ENCODE results near the gene COMMD3. TPM values are rescaled to one million over a fixed set of nuclear protein-coding genes. Genes with fewer than 3 reads are reported as not detected.

Gene COMMD3
- total and polyA plus RNA-seq, 9 of the 15 experiments (the other 6 are each of a cell fraction or from before 2014, with no cell fraction given) = 50.7 to 217 (median 80.1) TPM

DNA sequence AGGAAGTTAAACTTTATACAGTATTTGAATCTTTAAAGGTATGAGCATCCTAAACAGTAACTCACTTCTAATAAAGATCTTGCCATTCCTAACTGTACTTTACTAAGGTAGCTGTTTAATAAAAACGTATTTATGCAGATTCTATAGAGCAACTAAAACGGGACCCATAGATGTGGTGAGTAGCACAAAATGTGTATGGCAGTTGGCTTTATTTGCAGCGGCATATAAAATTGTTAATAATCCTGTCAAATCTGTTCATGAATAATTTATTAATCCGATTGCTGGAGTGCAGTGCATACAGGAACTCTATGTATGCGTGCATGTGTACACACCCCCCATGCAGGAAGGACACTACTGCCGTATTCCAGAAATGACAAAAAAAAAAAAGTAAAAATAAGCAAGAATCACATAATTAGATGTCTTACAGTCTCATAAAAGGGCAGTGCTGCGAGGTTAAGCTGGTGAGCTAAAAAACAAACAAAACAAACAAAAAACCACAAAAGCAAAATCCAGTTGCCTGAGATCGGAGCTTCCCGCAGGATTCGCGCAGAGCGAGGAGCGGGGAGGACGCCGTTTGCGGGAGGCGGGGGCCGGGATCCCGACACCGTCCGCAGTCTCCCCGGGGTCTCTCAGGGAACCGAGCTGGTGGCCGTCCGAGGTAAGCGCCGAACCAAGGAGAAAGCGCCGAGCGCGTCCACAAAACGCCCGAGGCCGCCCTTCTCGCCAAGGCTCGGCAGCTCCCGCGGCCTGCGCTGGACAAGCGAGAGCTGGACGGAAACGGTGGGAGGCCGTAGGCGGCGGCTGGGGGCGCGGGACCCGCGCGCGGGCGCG, 518 bp upstream of the COMMD3 start (continued):
- TF ChIP-seq, protein P1, sequence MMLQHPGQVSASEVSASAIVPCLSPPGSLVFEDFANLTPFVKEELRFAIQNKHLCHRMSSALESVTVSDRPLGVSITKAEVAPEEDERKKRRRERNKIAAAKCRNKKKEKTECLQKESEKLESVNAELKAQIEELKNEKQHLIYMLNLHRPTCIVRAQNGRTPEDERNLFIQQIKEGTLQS (IDR thresholded peaks at IDR 0.05) = no peak
- TF ChIP-seq, protein P1 (CRISPR knock-in tag; conservative IDR thresholded peaks at IDR 0.05) = 0 out of 2 replicates have a peak, but pooled peaks have one; percentile 37
- TF ChIP-seq MAFG (tag; conservative IDR thresholded peaks at IDR 0.05) = no peak
- TF ChIP-seq, protein P2, sequence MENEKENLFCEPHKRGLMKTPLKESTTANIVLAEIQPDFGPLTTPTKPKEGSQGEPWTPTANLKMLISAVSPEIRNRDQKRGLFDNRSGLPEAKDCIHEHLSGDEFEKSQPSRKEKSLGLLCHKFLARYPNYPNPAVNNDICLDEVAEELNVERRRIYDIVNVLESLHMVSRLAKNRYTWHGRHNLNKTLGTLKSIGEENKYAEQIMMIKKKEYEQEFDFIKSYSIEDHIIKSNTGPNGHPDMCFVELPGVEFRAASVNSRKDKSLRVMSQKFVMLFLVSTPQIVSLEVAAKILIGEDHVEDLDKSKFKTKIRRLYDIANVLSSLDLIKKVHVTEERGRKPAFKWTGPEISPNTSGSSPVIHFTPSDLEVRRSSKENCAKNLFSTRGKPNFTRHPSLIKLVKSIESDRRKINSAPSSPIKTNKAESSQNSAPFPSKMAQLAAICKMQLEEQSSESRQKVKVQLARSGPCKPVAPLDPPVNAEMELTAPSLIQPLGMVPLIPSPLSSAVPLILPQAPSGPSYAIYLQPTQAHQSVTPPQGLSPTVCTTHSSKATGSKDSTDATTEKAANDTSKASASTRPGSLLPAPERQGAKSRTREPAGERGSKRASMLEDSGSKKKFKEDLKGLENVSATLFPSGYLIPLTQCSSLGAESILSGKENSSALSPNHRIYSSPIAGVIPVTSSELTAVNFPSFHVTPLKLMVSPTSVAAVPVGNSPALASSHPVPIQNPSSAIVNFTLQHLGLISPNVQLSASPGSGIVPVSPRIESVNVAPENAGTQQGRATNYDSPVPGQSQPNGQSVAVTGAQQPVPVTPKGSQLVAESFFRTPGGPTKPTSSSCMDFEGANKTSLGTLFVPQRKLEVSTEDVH (IDR thresholded peaks at IDR 0.05; ENCODE audit: low read depth, partially characterized antibody) = no peak
- peak; percentile 23; the same call in 1 of the 2 replicates for TF ChIP-seq MTF1 (CRISPR knock-in tag; IDR thresholded peaks at IDR 0.05; ENCODE audit: borderline replicate concordance)
- TF ChIP-seq EP400 (IDR thresholded peaks at IDR 0.05) = no peak; the same call in 1 of the 2 replicates
- no peak for TF ChIP-seq ZBTB43 (CRISPR knock-in tag; IDR thresholded peaks at IDR 0.05)
- TF ChIP-seq JUNB (CRISPR knock-in tag; conservative IDR thresholded peaks at IDR 0.05) = no peak
- no peak for TF ChIP-seq ETV1 (tag; conservative IDR thresholded peaks at IDR 0.05; ENCODE audit: low read depth)
- no peak; the same call in 1 of the 2 replicates for TF ChIP-seq MYC (IDR thresholded peaks at IDR 0.05; ENCODE audit: low read depth, low read length)
- TF ChIP-seq MYC (CRISPR knock-in tag; IDR thresholded peaks at IDR 0.05; ENCODE audit: borderline replicate concordance, low read depth) = no peak
- TF ChIP-seq STAT5B (CRISPR knock-in tag; IDR thresholded peaks at IDR 0.05) = no peak
- TF ChIP-seq MNT (conservative IDR thresholded peaks at IDR 0.05) = no peak
- TF ChIP-seq ZNF707 (CRISPR knock-in tag; conservative IDR thresholded peaks at IDR 0.05) = no peak
- peak; percentile 63; the same call in 1 of the 2 replicates for TF ChIP-seq ZBTB1 (CRISPR knock-in tag; IDR thresholded peaks at IDR 0.05; ENCODE audit: borderline replicate concordance, low read depth)
- no peak for TF ChIP-seq FOXA1 (IDR thresholded peaks at IDR 0.05; ENCODE audit: borderline replicate concordance)

Measured in K562 (cell line).